NCI-H446 treated with DMSO at 0.1 percent for 48 hours (cell line): Measurements from ENCODE around the gene TOM1L2.
"Not testable (repeated sequence)": the region's sequence is repeated elsewhere in the genome, so short reads cannot be mapped to it uniquely, and the experiment has no call there.

ENCODE experiments used
- DNase-seq: peaks from one replicate; lab custom pipeline; 2025; lab: John Stamatoyannopoulos, UW

The TOM1L2 gene

GRCh38 chr17:17922070-17922614, 50.1 kb downstream of the TOM1L2 start:
- DNase-seq = no peak

- DNase-seq = peak; percentile 20
Measured at GRCh38 chr17:17921192-17922069, 50.8 kb downstream of the TOM1L2 start.

- DNase-seq = peak; percentile 53
Measured at GRCh38 chr17:17919169-17920107, 52.8 kb downstream of the TOM1L2 start.

GRCh38 chr17:17917394-17917793, 54.8 kb downstream of the TOM1L2 start:
- DNase-seq = no peak

GRCh38 chr17:17915183-17915582, 57.0 kb downstream of the TOM1L2 start:
- DNase-seq = no peak

- peak; percentile 90 for DNase-seq
Measured at GRCh38 chr17:17913695-17914332, 58.4 kb downstream of the TOM1L2 start.

- not testable (repeated sequence) for DNase-seq
Measured at GRCh38 chr17:17912336-17912735, 59.9 kb downstream of the TOM1L2 start.

- no peak for DNase-seq
Measured at GRCh38 chr17:17911001-17911613, 61.1 kb downstream of the TOM1L2 start.

- DNase-seq = no peak
Measured at GRCh38 chr17:17910060-17910459, 62.1 kb downstream of the TOM1L2 start.

- no peak for DNase-seq
Measured at GRCh38 chr17:17909078-17909477, 63.1 kb downstream of the TOM1L2 start.

GRCh38 chr17:17907469-17907868, 64.7 kb downstream of the TOM1L2 start:
- DNase-seq = no peak

- DNase-seq = no peak
Measured at GRCh38 chr17:17906418-17907215, 65.6 kb downstream of the TOM1L2 start.

GRCh38 chr17:17905036-17905320, 67.2 kb downstream of the TOM1L2 start:
- no peak for DNase-seq

- no peak for DNase-seq
Measured at GRCh38 chr17:17904166-17905035, 67.8 kb downstream of the TOM1L2 start.

GRCh38 chr17:17902877-17903276, 69.3 kb downstream of the TOM1L2 start:
- DNase-seq = no peak

- DNase-seq = no peak
Measured at GRCh38 chr17:17902376-17902775, 69.8 kb downstream of the TOM1L2 start.

GRCh38 chr17:17900615-17901520, 71.3 kb downstream of the TOM1L2 start:
- peak; percentile 61 for DNase-seq

- DNase-seq = no peak
Measured at GRCh38 chr17:17899486-17899885, 72.7 kb downstream of the TOM1L2 start.

GRCh38 chr17:17898673-17899072, 73.5 kb downstream of the TOM1L2 start:
- no peak for DNase-seq
